GM23338 (cell line): Measurements from ENCODE around the gene KCMF1. TPM values are rescaled to one million over a fixed set of nuclear protein-coding genes. Genes with fewer than 3 reads are reported as not detected.
A peak's percentile ranks its signal among the peaks of the same experiment; 100 is the strongest.

Experiments used
- ATAC-seq: fragments of 200-7000 bp; cut with Tn5 transposase; 3 replicates; pipeline ENCODE4 v1.9.1; 2020
- DNase-seq: peaks from one replicate; pipeline ENCODE4 v3.0.0-alpha.2; 2015; ENCODE audit warnings: low spot score
- H2AFZ ChIP-seq: fragments of 200-600 bp; sonication (generic); 2 replicates; pipeline ENCODE4 v1.8.0; 2016; ENCODE audit warnings: antibody characterized with exemption, mild to moderate bottlenecking, moderate library complexity
- H3F3A ChIP-seq: fragments of 200-600 bp; sonication (generic); replicated peaks from 2 replicates; pipeline ENCODE4 v1.8.0; 2017; ENCODE audit warnings: antibody characterized with exemption, mixed run types, low read depth
- H3K27ac ChIP-seq: fragments of 200-600 bp; sonication (generic); 2 replicates; pipeline ENCODE4 v1.6.1; 2016; ENCODE audit warnings: low read depth
- H3K27me3 ChIP-seq: fragments of 200-600 bp; sonication (generic); 2 replicates; pipeline ENCODE4 v1.8.0; 2016; ENCODE audit warnings: mild to moderate bottlenecking, mixed run types, moderate library complexity; ENCODE audit not compliant: insufficient read depth
- H3K36me3 ChIP-seq: fragments of 200-600 bp; sonication (generic); 2 replicates; pipeline ENCODE4 v1.8.0; 2016; ENCODE audit warnings: mild to moderate bottlenecking; ENCODE audit not compliant: insufficient read depth
- H3K4me1 ChIP-seq: fragments of 200-600 bp; sonication (generic); 2 replicates; pipeline ENCODE4 v1.8.0; 2016; ENCODE audit warnings: mild to moderate bottlenecking, moderate library complexity; ENCODE audit not compliant: insufficient read depth
- H3K4me2 ChIP-seq: fragments of 200-600 bp; sonication (generic); 2 replicates; pipeline ENCODE4 v1.7.1; 2017; ENCODE audit warnings: mixed run types
- H3K4me3 ChIP-seq: fragments of 200-600 bp; sonication (generic); 2 replicates; pipeline ENCODE4 v1.6.1; 2016; ENCODE audit warnings: mixed run types
- H3K79me2 ChIP-seq: fragments of 200-600 bp; sonication (generic); replicated peaks from 2 replicates; pipeline ENCODE4 v1.8.0; 2017; ENCODE audit warnings: mild to moderate bottlenecking; ENCODE audit not compliant: insufficient read depth
- H3K9me2 ChIP-seq: fragments of 200-600 bp; sonication (generic); 2 replicates; pipeline ENCODE4 v1.8.0; 2017; ENCODE audit not compliant: insufficient read depth
- H4K20me1 ChIP-seq: fragments of 200-600 bp; sonication (generic); replicated peaks from 2 replicates; pipeline ENCODE4 v1.8.0; 2017; ENCODE audit warnings: mild to moderate bottlenecking; ENCODE audit not compliant: insufficient read depth
- H3K27ac Mint-ChIP-seq: 2 replicates; pipeline ENCODE4 v1.8.0; 2020; ENCODE audit warnings: inconsistent platforms, mild to moderate bottlenecking, moderate library complexity, mixed read lengths
- H3K27me3 Mint-ChIP-seq: 3 replicates; pipeline ENCODE4 v1.8.0; 2022; ENCODE audit warnings: low read depth, mild to moderate bottlenecking, moderate library complexity, mixed read lengths, inconsistent platforms; ENCODE audit not compliant: insufficient read depth, poor library complexity
- H3K36me3 Mint-ChIP-seq: 3 replicates; pipeline ENCODE4 v1.8.0; 2021; ENCODE audit warnings: low read depth, mild to moderate bottlenecking, inconsistent platforms, moderate library complexity, mixed read lengths
- H3K4me1 Mint-ChIP-seq: 3 replicates; pipeline ENCODE4 v1.8.0; 2020; ENCODE audit warnings: mild to moderate bottlenecking, inconsistent platforms, mixed read lengths
- H3K4me3 Mint-ChIP-seq: 3 replicates; pipeline ENCODE4 v1.8.0; 2021; ENCODE audit warnings: moderate library complexity, mild to moderate bottlenecking, inconsistent platforms, mixed read lengths
- H3K9me3 Mint-ChIP-seq: 3 replicates; pipeline ENCODE4 v1.8.0; 2020; ENCODE audit warnings: moderate library complexity, mild to moderate bottlenecking, inconsistent platforms, mixed read lengths
- CREB1 ChIP-seq: fragments of 250-450 bp; sonication (Bioruptor Pico); IDR thresholded peaks from 2 replicates; pipeline ENCODE4 v1.5.0; 2020; ENCODE audit warnings: low read depth, mild to moderate bottlenecking, moderate library complexity
- CTCF ChIP-seq, 2 experiments: fragments of 200-600 bp in 1 of 2; sonication (generic) in 1 of 2; conservative IDR thresholded peaks; 2 replicates each; pipeline versions ENCODE4 v1.5.1 to v1.6.1; 2016 to 2017; ENCODE audit warnings: antibody characterized with exemption in 2 of 2, low read depth in 2 of 2, mild to moderate bottlenecking in 2 of 2, moderate library complexity in 1 of 2
- ETS1 ChIP-seq: IDR thresholded peaks from 2 replicates; pipeline ENCODE4 v1.6.1; 2016; ENCODE audit warnings: antibody characterized with exemption
- EZH2 ChIP-seq: fragments of 200-600 bp; sonication (generic); IDR thresholded peaks from one replicate; pipeline ENCODE4 v1.8.0; 2017; ENCODE audit warnings: antibody characterized with exemption, mild to moderate bottlenecking, low read depth; ENCODE audit not compliant: unreplicated experiment
- JUNB ChIP-seq: IDR thresholded peaks from one replicate; pipeline ENCODE4 v1.6.1; 2016; ENCODE audit warnings: antibody characterized with exemption; ENCODE audit not compliant: unreplicated experiment
- POLR2AphosphoS5 ChIP-seq: IDR thresholded peaks from 2 replicates; pipeline ENCODE4 v1.6.1; 2016; ENCODE audit warnings: antibody characterized with exemption, low read depth
- REST ChIP-seq: IDR thresholded peaks from one replicate; pipeline ENCODE4 v1.6.1; 2018; ENCODE audit warnings: antibody characterized with exemption; ENCODE audit not compliant: unreplicated experiment
- STAT1 ChIP-seq: IDR thresholded peaks from one replicate; pipeline ENCODE4 v1.6.1; 2016; ENCODE audit warnings: antibody characterized with exemption; ENCODE audit not compliant: unreplicated experiment
- ZNF114 ChIP-seq: fragments of 250-450 bp; sonication (Bioruptor Pico); IDR thresholded peaks from 2 replicates; pipeline ENCODE4 v1.5.0; 2020; ENCODE audit warnings: mild to moderate bottlenecking, moderate library complexity
- ZNF331 ChIP-seq: fragments of 250-450 bp; sonication (Bioruptor Pico); IDR thresholded peaks from 2 replicates; pipeline ENCODE4 v1.5.0; 2020; ENCODE audit warnings: low read depth, mild to moderate bottlenecking, moderate library complexity
- ZNF462 ChIP-seq: fragments of 250-450 bp; sonication (Bioruptor Pico); IDR thresholded peaks from 2 replicates; pipeline ENCODE4 v1.5.0; 2020; ENCODE audit warnings: mild to moderate bottlenecking, moderate library complexity
- polyA plus RNA-seq: library from polyadenylated mRNA; unstranded; fragments of >200 nt; fragmentation: Nextera tagmentation; extraction: Ambion mirVana; gene quantifications from 2 replicates; pipeline ENCODE4 v1.2.1, GENCODE V29; 2016
- total RNA-seq: library from RNA; depleted of rRNA; stranded (reverse); fragments of >200 nt; shearing (Covaris generic); gene quantifications from 2 replicates; pipeline ENCODE4 v1.2.3, GENCODE V29; 2014

The KCMF1 gene
- total and polyA plus RNA-seq, 2 experiments from 2014 or later = 29.3 to 120 TPM

DNA sequence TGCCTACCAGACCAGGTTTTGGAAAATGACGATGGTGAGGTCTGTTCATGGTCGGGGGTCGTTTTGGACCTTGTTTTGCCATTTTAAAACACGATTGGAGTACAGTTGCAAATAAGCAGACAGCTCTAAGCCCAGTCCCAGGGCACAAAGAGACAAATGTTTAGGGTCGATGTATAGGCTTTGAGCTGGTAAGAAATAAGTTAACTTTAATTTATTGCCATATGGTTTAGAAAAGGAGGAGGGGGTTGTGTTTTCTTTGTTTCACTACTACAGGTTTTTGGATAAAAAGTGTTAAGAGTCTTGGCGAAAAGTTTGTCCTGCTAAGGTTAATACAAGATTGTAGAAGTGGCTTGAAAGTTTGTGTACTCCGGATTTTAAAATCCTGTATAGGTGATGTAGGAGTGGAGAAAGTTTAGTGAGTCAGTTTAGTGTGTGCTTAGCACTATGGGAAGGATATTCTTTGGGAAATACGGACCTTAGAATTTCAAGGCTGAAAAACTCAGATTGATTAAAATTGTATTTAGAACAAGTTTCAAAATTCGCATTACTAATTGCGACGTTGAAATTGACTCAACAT is 1.3 kb downstream of the KCMF1 start:
- Mint-ChIP-seq H3K27me3 (peaks cover 10% of the 10 kb centered on the region), H3K4me3 (peak overlapping the region; percentile 87), H3K36me3 (peaks cover 29% of the 10 kb centered on the region), H3K4me1 (peaks cover 46% of the 10 kb centered on the region), H3K27ac (peak overlapping the region; percentile 98), H3K9me3 (peaks cover 3% of the 10 kb centered on the region; the same call in 1 of the 3 replicates)
- Histone ChIP-seq H3F3A (peaks cover 6% of the 10 kb centered on the region; the same call in 1 of the 2 replicates), H3K4me2 (peak overlapping the region; percentile 76), H3K4me1 (peaks cover 34% of the 10 kb centered on the region), H3K9me2 (no peaks in the 10 kb centered on the region), H3K27me3 (no peaks in the 10 kb centered on the region), H3K36me3 (peaks cover 10% of the 10 kb centered on the region; the same call in 1 of the 2 replicates), H4K20me1 (peaks cover 39% of the 10 kb centered on the region), H3K4me3 (peak overlapping the region; percentile 90), H3K79me2 (peaks cover 86% of the 10 kb centered on the region), H3K27ac (peak overlapping the region; percentile 85), H2AFZ (no peak overlapping the region)
- DNase-seq (no peak), ATAC-seq (no peak)
- TF ChIP-seq STAT1 (no peak), CREB1 (no peak), ZNF462 (CRISPR knock-in tag) (no peak), EZH2 (no peak), ZNF114 (CRISPR knock-in tag) (no peak), REST (no peak), CTCF (conservative IDR thresholded peaks at IDR 0.05; ENCODE audit: low read depth in 2 of 2) (no peak), JUNB (no peak), ZNF331 (no peak), POLR2AphosphoS5 (no peak), ETS1 (no peak)
